Measurements from ENCODE around the gene KCNQ1.

- TF ChIP-seq CTCF (IDR thresholded peaks at IDR 0.05) (no peak), POLR2AphosphoS5 (IDR thresholded peaks at IDR 0.05) (no peak)
Observed at GRCh38 chr11:2877474-2877873, 432.7 kb downstream of the KCNQ1 start.
